Vagina (tissue), 2 donors: ENCODE measurements around the gene BUD31. TPM values are rescaled to one million over a fixed set of nuclear protein-coding genes. Genes with fewer than 3 reads are reported as not detected.
A peak's percentile ranks its signal among the peaks of the same experiment; 100 is the strongest.

ENCODE experiments used
- DNase-seq, 2 donors: peaks; one replicate each; pipeline ENCODE4 v3.0.0-alpha.2; 2017; ENCODE audit errors: extremely low spot score in 2 of 2
- H3K27ac ChIP-seq: fragments of 200-600 bp; sonication (generic); one replicate; pipeline ENCODE4 v1.5.1; 2019
- H3K27me3 ChIP-seq: fragments of 200-600 bp; sonication (generic); one replicate; pipeline ENCODE4 v1.5.1; 2019
- H3K36me3 ChIP-seq, 2 donors: fragments of 200-600 bp; sonication (generic); one replicate each; pipeline ENCODE4 v1.5.1; 2017 to 2019
- H3K4me1 ChIP-seq: fragments of 200-600 bp; sonication (generic); one replicate; pipeline ENCODE4 v1.5.1; 2019
- H3K4me3 ChIP-seq, 2 donors: fragments of 200-600 bp; sonication (generic); 1 replicate in 1 of 2; 2 replicates in 1 of 2; pipeline ENCODE4 v1.5.1; 2016 to 2019
- H3K9me3 ChIP-seq: fragments of 200-600 bp; sonication (generic); one replicate; pipeline ENCODE4 v1.5.1; 2019
- POLR2A ChIP-seq, 2 donors: fragments of 450-650 bp; IDR thresholded peaks; one replicate each; pipeline ENCODE4 v1.6.1; 2017; ENCODE audit warnings: antibody characterized with exemption in 2 of 2, mild to moderate bottlenecking in 2 of 2, moderate library complexity in 2 of 2
- POLR2AphosphoS5 ChIP-seq, 2 donors: sonication (generic); formaldehyde crosslinking; IDR thresholded peaks; one replicate each; pipeline ENCODE4 v1.9.0; 2017; ENCODE audit warnings: antibody characterized with exemption in 2 of 2, mild to moderate bottlenecking in 2 of 2, low read depth in 1 of 2; ENCODE audit not compliant: insufficient read depth in 1 of 2
- intact Hi-C: fragments of 100-400 bp; cut with DNase I; formaldehyde crosslinking; loops from one replicate; pipeline ENCODE4 v1.15.1; 2023
- total RNA-seq: library from RNA; depleted of rRNA; stranded (reverse); fragments of >200 nt; gene quantifications from one replicate; pipeline ENCODE4 v1.2.3, GENCODE V29; 2016
- TF ChIP-seq, protein P1 (sequence below), 3 experiments: fragments of 450-650 bp in 2 of 3; fragments of 200-600 bp in 1 of 3; sonication (generic) in 1 of 3; IDR thresholded peaks; one replicate each; pipeline ENCODE4 v1.5.1; 2017 to 2019; ENCODE audit warnings: antibody characterized with exemption in 3 of 3, mild to moderate bottlenecking in 2 of 3, moderate library complexity in 2 of 3

Gene BUD31
- total RNA-seq, 1 donor from 2014 or later: 52.3 TPM

DNA sequence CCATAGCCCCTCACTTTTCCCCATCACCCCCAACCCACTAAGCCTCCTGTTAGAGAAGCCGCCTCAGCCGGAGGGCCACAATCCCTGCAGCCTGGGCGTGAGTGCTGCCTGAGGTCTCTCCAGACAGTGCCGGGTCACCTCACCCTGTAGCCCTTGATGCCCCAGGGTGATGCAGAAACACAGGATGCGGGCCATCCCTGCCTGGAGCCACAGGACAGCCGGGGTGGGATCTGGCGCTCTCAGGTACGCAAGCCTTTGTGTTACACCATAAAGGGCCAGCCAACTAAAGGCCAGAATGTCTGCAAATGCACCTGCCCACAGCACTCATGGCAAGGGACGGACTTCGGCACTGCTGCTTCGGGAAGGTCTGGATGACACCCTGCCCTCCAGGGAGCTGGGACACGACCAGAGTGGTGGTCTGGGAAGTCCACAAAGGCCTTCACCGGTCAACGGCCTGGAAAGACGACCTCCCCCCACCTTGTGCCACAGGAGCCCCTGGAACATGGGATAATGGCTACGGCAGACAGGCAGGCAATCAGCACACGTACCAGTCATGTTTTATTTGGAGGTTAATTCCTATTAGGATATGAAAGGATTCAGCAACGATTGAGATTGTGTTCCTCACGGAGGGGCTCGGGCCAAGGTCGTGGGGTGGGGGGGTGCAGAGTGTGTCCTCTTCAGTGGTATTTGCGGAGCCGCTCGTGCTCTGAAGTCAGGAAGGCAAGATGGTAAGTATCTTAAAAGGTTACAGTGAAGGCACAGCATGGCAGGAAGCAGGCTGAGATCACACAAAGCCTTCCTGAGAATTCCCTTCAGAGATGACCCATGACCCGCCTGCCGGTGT, 49.1 kb downstream of the BUD31 start:
- TF ChIP-seq POLR2A (IDR thresholded peaks at IDR 0.05) (no peak), POLR2AphosphoS5 (IDR thresholded peaks at IDR 0.05; ENCODE audit: insufficient read depth in 1 of 2, low read depth in 1 of 2) (no peak)
- TF ChIP-seq, protein P1, sequence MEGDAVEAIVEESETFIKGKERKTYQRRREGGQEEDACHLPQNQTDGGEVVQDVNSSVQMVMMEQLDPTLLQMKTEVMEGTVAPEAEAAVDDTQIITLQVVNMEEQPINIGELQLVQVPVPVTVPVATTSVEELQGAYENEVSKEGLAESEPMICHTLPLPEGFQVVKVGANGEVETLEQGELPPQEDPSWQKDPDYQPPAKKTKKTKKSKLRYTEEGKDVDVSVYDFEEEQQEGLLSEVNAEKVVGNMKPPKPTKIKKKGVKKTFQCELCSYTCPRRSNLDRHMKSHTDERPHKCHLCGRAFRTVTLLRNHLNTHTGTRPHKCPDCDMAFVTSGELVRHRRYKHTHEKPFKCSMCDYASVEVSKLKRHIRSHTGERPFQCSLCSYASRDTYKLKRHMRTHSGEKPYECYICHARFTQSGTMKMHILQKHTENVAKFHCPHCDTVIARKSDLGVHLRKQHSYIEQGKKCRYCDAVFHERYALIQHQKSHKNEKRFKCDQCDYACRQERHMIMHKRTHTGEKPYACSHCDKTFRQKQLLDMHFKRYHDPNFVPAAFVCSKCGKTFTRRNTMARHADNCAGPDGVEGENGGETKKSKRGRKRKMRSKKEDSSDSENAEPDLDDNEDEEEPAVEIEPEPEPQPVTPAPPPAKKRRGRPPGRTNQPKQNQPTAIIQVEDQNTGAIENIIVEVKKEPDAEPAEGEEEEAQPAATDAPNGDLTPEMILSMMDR (IDR thresholded peaks at IDR 0.05): no peak
- H3K27me3 ChIP-seq: no peaks in the 10 kb centered on the region
- peaks cover 2 to 52% of the 10 kb centered on the region in 2 donors for H3K36me3 ChIP-seq
- intact Hi-C loops: loop anchor here (1.0 kb wide), 1 partner anchor 27 kb away; no protein-coding TSS in a partner anchor
- H3K27ac ChIP-seq: no peak overlapping the region
- DNase-seq: no peak
- H3K4me3 ChIP-seq: no peak overlapping the region
- H3K4me1 ChIP-seq: peaks cover 38% of the 10 kb centered on the region
- no peaks in the 10 kb centered on the region for H3K9me3 ChIP-seq

DNA sequence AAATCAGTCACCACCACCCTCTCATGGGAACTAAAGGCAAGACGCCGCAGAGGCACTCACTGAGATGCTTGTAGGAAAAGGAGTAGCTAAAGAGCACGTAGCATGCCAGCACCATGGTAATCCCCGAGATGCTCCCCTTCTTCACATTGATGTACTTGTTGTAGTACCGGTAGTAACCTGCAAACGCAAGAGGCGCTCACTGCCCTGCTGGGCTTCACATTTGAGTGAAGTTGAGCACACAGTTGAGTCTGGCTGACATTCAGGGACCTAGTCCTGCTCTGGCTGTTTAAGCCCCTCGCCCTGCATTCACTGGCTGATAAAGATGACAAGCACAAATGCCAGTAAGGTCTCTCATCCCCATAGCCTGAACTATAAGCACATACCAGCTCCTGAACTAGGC, 50.3 kb downstream of the BUD31 start:
- intact Hi-C loops: no loop called here

DNA sequence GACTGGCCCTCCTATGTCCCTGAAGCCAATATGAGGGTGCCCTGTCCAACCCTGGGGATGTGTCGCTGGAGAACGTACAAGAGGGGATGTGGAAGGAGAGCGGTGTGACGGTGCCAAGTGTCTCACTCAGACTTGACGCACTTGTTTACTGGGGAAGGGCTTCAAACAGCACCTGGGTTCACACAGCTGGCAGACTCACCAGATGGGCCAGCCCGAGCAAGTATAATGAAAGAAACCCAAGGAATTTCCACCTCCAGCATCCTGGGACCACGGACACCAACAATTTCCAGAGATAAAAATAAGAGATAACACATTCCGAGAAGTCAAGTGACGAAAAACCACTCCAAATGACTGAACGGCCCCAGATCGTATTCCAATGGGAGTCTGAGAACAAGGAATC, 51.9 kb downstream of the BUD31 start:
- no peak for DNase-seq
- Histone ChIP-seq H3K36me3 (peaks cover 0 to 46% of the 10 kb centered on the region in 2 donors), H3K27me3 (no peaks in the 10 kb centered on the region), H3K4me1 (peaks cover 59% of the 10 kb centered on the region), H3K4me3 (no peak overlapping the region), H3K27ac (no peak overlapping the region), H3K9me3 (no peaks in the 10 kb centered on the region)
- intact Hi-C loops: no loop called here
- no peak for TF ChIP-seq POLR2AphosphoS5 (IDR thresholded peaks at IDR 0.05; ENCODE audit: insufficient read depth in 1 of 2, low read depth in 1 of 2)
- TF ChIP-seq, protein P1 (IDR thresholded peaks at IDR 0.05): no peak
- no peak for TF ChIP-seq POLR2A (IDR thresholded peaks at IDR 0.05)

More for the DNA sequence above, 50.3 kb downstream of the BUD31 start:
- no peaks in the 10 kb centered on the region for H3K9me3 ChIP-seq
- H3K4me3 ChIP-seq: no peak overlapping the region
- H3K4me1 ChIP-seq: peaks cover 44% of the 10 kb centered on the region
- no peak for DNase-seq
- TF ChIP-seq, protein P1 (IDR thresholded peaks at IDR 0.05): no peak
- TF ChIP-seq POLR2AphosphoS5 (IDR thresholded peaks at IDR 0.05; ENCODE audit: insufficient read depth in 1 of 2, low read depth in 1 of 2) (no peak), POLR2A (IDR thresholded peaks at IDR 0.05) (no peak)
- no peak overlapping the region for H3K27ac ChIP-seq
- H3K36me3 ChIP-seq: peaks cover 0 to 59% of the 10 kb centered on the region in 2 donors
- no peaks in the 10 kb centered on the region for H3K27me3 ChIP-seq

DNA sequence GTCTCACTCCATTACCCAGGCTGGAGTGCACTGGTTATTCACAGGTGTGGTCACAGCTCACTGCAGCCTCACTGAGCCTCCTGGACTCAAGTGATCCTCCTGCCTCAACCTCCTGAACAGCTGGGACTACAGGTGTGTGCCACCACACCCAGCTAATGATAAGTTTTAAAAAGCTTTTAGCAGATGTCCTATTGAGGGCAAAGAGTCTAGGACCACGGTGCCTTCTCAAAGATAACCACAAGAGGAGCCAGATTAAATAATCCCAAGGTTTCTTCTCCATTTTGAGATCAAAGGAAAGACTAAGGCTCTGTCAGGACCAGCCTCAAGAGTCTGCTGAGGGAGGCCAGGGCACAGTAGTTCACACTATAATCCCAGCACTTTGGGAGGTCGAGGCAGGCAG, 52.5 kb downstream of the BUD31 start:
- Histone ChIP-seq H3K27ac (no peak overlapping the region), H3K36me3 (peaks cover 0 to 41% of the 10 kb centered on the region in 2 donors), H3K4me1 (peaks cover 59% of the 10 kb centered on the region), H3K27me3 (no peaks in the 10 kb centered on the region), H3K4me3 (no peak overlapping the region), H3K9me3 (no peaks in the 10 kb centered on the region)
- no peak for DNase-seq
- TF ChIP-seq, protein P1 (IDR thresholded peaks at IDR 0.05): no peak
- TF ChIP-seq POLR2AphosphoS5 (IDR thresholded peaks at IDR 0.05; ENCODE audit: insufficient read depth in 1 of 2, low read depth in 1 of 2) (no peak), POLR2A (IDR thresholded peaks at IDR 0.05) (no peak)
- intact Hi-C loops: no loop called here

DNA sequence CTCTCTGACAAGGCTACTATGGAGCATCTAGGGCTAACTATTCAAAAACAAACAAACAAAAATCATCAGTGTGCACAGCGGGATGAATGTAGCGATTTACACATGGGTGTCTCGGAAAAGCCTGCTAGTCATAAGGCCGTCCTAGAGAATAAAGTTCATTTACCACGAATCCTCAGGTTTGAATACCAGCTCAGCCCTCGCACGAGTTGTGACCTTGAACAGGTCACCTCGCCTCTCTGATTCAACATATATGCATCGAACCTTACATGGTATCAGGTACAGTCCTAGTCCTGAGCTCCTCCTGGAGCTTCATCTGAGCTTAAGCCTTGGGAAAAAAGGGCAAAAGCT, 56.6 kb downstream of the BUD31 start:
- Histone ChIP-seq H3K27me3 (no peaks in the 10 kb centered on the region), H3K36me3 (peaks cover 0 to 15% of the 10 kb centered on the region in 2 donors), H3K4me3 (peak overlapping the region; percentile 83 to 85), H3K9me3 (no peaks in the 10 kb centered on the region), H3K4me1 (peaks cover 51% of the 10 kb centered on the region), H3K27ac (peak overlapping the region; percentile 73)
- intact Hi-C loops: no loop called here
- no peak for TF ChIP-seq POLR2AphosphoS5 (IDR thresholded peaks at IDR 0.05; ENCODE audit: insufficient read depth in 1 of 2, low read depth in 1 of 2)
- TF ChIP-seq, protein P1 (IDR thresholded peaks at IDR 0.05): no peak
- no peak for TF ChIP-seq POLR2A (IDR thresholded peaks at IDR 0.05)
- DNase-seq: no peak
